Myocyte (in vitro differentiated cells): ENCODE data around the gene MPIG6B. TPM values are rescaled to one million over a fixed set of nuclear protein-coding genes. Genes with fewer than 3 reads are reported as not detected.

Experiments used
- DNase-seq: peaks from one replicate; pipeline ENCODE4 v3.0.0-alpha.2; 2012; ENCODE audit warnings: low read depth
- total RNA-seq: library from RNA; depleted of rRNA; stranded (reverse); fragments of >200 nt; gene quantifications from 2 replicates; pipeline ENCODE4 v1.2.3, GENCODE V29; 2014

The MPIG6B gene
- total RNA-seq, 1 donor from 2014 or later: not detected

DNA sequence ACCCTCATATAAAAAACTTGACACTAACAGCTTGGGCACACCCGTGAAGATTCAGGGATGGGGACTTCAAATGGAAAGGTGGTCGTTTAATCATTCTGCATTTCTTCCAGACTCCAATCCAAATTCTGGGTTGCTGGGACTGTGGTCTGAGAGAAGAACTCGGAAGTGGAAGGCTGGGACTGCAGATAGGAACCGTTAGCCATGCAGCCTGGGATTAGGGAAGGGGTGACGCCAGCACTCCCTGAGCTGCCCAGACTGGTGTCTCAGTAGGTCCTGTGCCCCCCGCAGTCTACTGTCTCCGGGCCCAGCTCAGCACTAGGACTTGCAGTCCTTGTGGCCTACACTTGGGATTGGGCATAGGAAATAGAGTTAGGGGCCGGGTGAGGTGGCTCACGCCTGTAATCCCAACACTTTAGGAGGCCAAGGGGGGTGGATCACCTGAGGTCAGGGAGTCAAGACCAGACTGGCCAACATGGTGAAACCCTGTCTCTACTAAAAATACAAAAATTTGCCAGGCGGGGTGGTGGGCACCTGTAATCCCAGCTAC lies 13.7 kb downstream of the MPIG6B start:
- DNase-seq: no peak

DNA sequence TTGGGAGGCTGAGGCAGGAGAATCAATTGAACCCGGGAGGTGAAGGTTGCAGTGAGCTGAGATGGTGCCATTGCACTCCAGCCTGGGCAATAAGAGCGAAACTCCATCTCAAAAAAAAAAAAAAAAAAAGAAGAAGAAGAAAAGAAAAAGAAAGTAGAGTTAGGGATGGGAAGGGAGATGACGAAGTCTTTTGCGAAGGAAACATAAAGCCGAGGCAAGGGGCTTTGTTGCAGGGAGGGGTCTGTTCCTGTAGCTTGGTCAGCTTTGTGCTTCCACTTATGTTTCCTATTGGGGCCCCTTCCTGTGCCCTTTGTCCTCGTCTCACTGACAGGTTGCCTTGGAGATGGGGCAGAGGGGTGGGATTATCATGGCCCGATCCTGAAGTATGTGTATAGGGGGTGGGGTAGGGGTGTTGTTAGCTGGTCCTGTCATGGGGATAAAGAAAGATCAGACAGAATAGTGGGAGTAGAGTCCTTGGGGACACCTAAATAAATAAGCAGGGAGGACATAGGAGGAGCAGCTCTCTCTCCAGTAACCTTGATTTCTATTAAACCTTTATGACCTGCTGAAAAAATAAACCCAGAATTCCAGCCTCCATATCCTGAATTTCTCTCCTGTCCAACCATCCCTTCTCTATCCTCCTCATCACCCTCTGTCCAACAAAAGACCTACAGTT lies 14.3 kb downstream of the MPIG6B start:
- no peak for DNase-seq

DNA sequence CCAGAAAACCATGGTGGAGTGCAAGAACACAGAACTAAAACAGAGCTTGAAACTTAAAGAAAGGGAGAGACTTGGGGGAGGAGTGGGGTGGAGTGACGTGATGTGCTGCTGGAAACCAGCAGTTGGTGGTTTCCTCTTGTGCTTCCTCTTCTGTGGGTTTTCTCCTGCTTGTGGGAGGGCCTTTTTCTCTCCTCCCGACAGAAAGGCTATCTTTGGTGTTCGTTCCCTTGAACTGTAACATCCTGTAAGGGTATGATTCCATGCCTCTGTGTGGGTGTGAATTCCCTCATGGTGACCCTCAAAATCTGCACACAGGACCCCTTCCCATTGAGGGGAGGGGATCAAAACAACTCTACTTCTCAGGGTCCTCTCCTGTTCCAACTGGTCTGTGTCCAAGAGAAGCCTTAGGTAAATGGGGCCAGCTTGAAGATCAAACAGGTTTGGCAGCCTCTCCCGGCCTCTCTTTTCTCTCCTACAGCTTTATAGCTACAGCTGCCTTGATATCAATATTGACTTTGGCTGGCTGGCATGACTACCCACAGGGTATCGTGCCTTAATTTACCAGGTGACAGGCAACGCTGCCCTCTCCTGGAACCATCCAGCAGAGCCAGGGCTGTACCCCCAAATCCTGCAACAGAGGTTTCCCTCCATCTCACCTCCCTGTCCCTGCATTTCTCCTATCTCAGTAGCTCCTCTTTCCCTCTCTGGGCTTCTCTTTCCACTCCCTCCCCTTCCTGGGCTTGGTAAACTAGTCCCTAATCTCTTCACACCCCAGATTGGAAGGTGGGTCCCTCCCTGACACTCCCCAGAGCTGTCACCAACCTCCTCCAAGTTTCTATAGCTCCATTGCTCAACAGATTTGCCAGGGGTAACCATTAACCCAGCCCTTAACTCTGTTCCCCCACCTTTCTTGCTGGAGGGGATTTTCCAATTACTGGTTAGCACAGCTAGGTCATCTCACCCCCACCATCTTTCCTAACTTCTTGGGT lies 15.1 kb downstream of the MPIG6B start:
- DNase-seq: peak; percentile 62

- DNase-seq: peak; percentile 99
These were observed 16.6 kb downstream of the MPIG6B start, which contains the start of gene MSH5 for GRCh38 chr6:31739639-31740396. Gene MSH5 (plus strand): TSS chr6:31740005. CDS start chr6:31740467, 462 bp downstream.

GRCh38 chr6:31740397-31741223 lies 17.4 kb downstream of the MPIG6B start:
- DNase-seq: no peak

DNA sequence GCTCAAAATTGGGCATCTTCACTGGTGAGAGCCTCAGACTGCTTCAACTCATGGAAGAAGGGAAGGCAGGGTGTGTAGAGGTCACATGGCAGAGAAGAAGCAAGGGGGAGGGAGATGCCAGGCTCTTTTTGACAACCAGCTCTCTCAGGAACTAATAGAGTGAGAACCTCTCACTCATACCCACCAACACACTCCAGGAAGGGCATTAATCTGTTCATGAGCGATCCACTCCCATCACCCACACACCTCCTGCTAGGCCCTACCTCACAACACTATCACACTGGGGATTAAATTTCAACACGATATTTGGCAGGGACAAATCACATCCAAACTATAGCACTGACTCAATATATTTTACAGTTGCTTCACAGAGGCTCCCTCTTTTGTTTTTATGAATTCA lies 18.6 kb downstream of the MPIG6B start:
- DNase-seq: no peak

DNA sequence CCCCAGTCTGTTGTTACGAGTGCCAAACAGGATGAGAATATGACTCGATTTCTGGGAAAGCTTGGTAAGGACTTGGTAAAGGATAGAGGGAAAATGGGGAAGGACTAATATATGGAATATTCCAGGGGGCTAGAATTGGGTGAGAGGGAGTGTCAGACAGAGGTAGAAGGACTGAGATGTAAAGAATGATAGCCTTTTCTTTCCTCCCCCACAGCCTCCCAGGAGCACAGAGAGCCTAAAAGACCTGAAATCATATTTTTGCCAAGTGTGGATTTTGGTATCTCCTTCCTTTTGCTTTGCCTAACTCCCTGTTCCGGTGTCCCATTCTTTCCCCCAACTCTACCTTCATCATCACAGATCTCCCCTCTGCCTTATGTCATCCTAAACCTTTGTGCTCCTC lies 19.7 kb downstream of the MPIG6B start:
- DNase-seq: no peak

GRCh38 chr6:31744422-31744821 lies 21.2 kb downstream of the MPIG6B start:
- DNase-seq: no peak

DNA sequence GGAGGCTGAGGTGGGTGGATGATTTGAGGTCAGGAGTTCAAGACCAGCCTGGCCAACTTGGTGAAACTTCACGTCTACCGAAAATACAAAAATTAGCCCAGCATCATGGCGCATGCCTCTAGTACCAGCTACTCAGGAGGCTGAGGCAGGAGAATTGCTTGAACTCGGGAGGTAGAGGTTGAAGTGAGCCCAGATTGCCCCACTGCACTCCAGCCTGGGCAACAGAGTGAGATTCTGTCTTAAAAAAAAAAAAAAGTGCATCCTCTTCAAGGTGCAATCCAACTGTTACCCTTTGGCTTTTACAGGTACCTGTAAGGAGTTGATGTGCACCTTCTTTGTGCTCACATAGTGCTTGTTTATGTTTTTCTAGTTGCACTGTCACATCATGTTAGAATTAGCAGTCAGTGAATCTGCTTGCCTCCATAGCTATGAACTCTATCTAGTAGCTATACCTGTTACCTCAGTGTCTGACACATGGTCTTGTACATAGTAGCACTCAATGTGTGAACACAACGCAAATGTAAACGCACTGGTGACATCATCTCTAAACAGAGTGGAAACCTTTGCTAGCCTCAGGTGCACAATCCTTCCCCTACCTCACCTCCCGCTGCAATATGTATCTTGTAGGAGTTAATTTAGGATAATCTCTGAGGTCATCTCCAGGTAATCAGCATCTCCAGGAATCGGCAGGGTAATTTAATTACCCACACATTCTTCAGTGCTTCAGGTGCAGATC lies 26.3 kb downstream of the MPIG6B start:
- no peak for DNase-seq

DNA sequence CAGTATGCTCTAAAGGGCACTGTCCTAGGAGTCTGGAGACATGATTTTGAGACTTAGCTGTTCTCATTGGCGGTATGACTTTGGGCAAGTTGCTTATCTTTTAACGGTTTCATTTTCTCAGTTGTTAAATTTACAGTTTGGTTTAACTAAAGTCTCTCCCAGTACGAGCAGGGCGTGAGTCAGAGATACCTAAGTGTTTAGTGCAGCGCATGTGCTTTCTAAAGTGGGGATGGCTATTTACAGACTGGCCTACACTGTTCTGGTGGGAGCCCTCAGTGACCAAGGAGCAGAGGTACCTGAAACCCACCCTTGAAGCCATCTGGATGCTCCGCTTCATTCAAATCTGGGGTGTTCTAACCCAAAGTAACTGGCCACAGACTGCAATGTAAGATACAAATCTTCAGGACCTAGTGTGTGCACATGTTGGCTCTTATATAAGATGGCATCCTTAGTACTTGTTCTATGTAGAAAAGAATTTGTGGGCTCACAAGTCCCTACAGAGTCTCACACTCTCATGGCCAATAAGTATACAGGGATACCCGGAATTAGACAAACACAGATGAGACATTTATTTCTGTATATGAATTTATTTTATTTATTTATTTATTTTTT lies 27.3 kb downstream of the MPIG6B start:
- DNase-seq: no peak

DNA sequence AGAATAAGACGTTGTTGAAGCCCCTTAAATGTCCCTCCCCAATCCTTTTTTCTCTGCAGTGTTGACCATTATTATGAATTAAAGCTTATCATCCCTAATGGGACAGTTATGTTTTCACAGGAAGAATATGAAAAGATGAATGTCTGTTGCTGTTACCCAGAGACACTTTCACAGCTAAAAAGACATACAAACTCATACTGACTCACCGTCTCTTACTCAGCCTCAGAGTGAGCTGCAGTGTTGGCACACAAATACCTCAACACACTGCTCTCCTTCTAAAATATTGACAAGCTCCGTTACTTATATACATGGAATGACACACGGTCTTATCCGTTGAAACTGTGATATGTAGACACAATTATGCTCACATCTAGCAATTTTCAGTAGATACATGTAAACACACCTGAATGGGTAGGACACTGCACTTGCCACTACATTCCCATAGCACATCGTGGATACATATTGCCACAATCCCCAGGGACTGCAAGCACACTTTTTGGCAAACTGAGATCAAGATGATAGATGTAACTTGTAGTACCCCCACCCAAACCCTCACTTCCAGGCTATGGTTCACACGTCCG lies 29.7 kb downstream of the MPIG6B start:
- DNase-seq: no peak

DNA sequence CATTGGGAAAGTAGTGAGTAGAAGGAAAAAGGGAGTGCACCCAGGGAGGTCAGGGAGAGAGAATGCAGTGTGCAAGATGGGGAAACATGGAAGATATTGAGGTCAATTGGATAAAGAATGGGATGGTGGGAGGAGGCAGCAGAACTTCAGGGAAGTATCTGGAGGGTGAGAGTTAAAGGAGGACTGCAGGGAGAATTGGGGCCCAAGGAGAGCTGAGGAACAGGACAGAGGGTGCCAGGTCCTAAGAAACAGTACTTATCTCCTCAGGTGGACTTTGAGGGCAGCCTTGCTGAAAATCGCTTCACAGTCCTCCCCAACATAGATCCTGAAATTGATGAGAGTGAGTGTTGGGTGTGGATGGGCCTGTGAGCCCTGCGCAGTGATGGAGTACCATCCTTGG lies 35.1 kb downstream of the MPIG6B start:
- DNase-seq: no peak

- DNase-seq: no peak
These were observed 37.6 kb downstream of the MPIG6B start for GRCh38 chr6:31760790-31761189.

- DNase-seq: no peak
These were observed 38.2 kb downstream of the MPIG6B start for GRCh38 chr6:31761343-31761742.

DNA sequence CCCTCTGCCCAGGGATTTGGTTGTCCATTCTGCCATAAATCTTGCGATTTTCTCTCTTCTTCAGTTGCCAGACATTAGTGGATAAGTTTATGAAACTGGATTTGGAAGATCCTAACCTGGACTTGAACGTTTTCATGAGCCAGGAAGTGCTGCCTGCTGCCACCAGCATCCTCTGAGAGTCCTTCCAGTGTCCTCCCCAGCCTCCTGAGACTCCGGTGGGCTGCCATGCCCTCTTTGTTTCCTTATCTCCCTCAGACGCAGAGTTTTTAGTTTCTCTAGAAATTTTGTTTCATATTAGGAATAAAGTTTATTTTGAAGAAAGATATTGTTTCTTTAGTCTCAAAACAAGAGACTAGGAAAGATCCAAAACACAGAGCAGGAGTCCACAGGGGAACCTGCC lies 39.2 kb downstream of the MPIG6B start, which contains the start of gene SAPCD1:
Gene SAPCD1, plus strand, starts transcription at position 301 of the 400 bp plus-strand sequence. CDS start 399 bp downstream, outside the sequence.
- DNase-seq: no peak

- no peak for DNase-seq
These were observed 39.9 kb downstream of the MPIG6B start for GRCh38 chr6:31762878-31763618.

- DNase-seq: peak; percentile 82
These were observed 40.4 kb downstream of the MPIG6B start for GRCh38 chr6:31763619-31763940.

- DNase-seq: no peak
These were observed 41.0 kb downstream of the MPIG6B start for GRCh38 chr6:31764198-31764597.
